Neural cell (in vitro differentiated cells): ENCODE results near the gene PARD3B. TPM values are rescaled to one million over a fixed set of nuclear protein-coding genes. Genes with fewer than 3 reads are reported as not detected.

Source experiments
- H2AFZ ChIP-seq: fragments of 200-600, 300-800 bp; sonication (generic), shearing (Covaris generic); 2 replicates; pipeline ENCODE4 v1.6.0; 2014; ENCODE audit warnings: low read depth, mild to moderate bottlenecking, antibody characterized with exemption, low read length, moderate library complexity
- H3F3A ChIP-seq: fragments of 200-600 bp; shearing (Covaris generic); 2 replicates; pipeline ENCODE4 v1.6.1; 2016; ENCODE audit warnings: mild to moderate bottlenecking, moderate library complexity, mixed read lengths, antibody characterized with exemption, low read length; ENCODE audit not compliant: insufficient read depth, poor library complexity, severe bottlenecking
- H3K27ac ChIP-seq: fragments of 200-600, 300-800 bp; sonication (generic), shearing (Covaris generic); 2 replicates; pipeline ENCODE4 v1.5.1; 2014; ENCODE audit warnings: mild to moderate bottlenecking, low read length, moderate library complexity
- H3K27me3 ChIP-seq: fragments of 300-800, 200-600 bp; sonication (generic), shearing (Covaris generic); 2 replicates; pipeline ENCODE4 v1.6.0; 2014; ENCODE audit warnings: mild to moderate bottlenecking, low read depth, low read length, moderate library complexity; ENCODE audit not compliant: insufficient read depth
- H3K36me3 ChIP-seq: fragments of 300-800, 200-600 bp; sonication (generic), shearing (Covaris generic); 2 replicates; pipeline ENCODE4 v1.5.1; 2014; ENCODE audit warnings: mild to moderate bottlenecking, antibody characterized with exemption, low read length, moderate library complexity; ENCODE audit not compliant: insufficient read depth
- H3K4me2 ChIP-seq: fragments of 300-800, 200-600 bp; sonication (generic), shearing (Covaris generic); 2 replicates; pipeline ENCODE4 v1.6.0; 2014; ENCODE audit warnings: mild to moderate bottlenecking, low read length
- H3K4me3 ChIP-seq: fragments of 300-800, 200-600 bp; sonication (generic), shearing (Covaris generic); 2 replicates; pipeline ENCODE4 v1.5.1; 2014; ENCODE audit warnings: mild to moderate bottlenecking, low read length, moderate library complexity
- H3K79me2 ChIP-seq: fragments of 200-600 bp; shearing (Covaris generic); replicated peaks from 2 replicates; pipeline ENCODE4 v1.6.0; 2014; ENCODE audit warnings: mild to moderate bottlenecking, low read length, moderate library complexity; ENCODE audit not compliant: insufficient read depth
- H3K9ac ChIP-seq: fragments of 300-800, 200-600 bp; sonication (generic), shearing (Covaris generic); 2 replicates; pipeline ENCODE4 v1.6.1; 2016; ENCODE audit warnings: mild to moderate bottlenecking, low read length, mixed read lengths
- H3K9me2 ChIP-seq: fragments of 200-600 bp; shearing (Covaris generic); 2 replicates; pipeline ENCODE4 v1.6.1; 2016; ENCODE audit warnings: mild to moderate bottlenecking, low read length, mixed read lengths; ENCODE audit not compliant: insufficient read depth
- H3K9me3 ChIP-seq: fragments of 200-600, 300-800 bp; sonication (generic), shearing (Covaris generic); 2 replicates; pipeline ENCODE4 v1.6.1; 2016; ENCODE audit warnings: mild to moderate bottlenecking, mixed run types, low read length, moderate library complexity, mixed read lengths
- H4K20me1 ChIP-seq: fragments of 200-600 bp; shearing (Covaris generic); 2 replicates; pipeline ENCODE4 v1.6.1; 2016; ENCODE audit warnings: mild to moderate bottlenecking, mixed run types; ENCODE audit not compliant: insufficient read depth
- EP300 ChIP-seq: fragments of 450-650 bp; conservative IDR thresholded peaks from 2 replicates; pipeline ENCODE4 v1.6.1; 2014; ENCODE audit warnings: antibody characterized with exemption, mild to moderate bottlenecking, moderate library complexity; ENCODE audit not compliant: poor library complexity, severe bottlenecking
- EZH2 ChIP-seq: fragments of 200-600, 300-800 bp; shearing (Covaris generic), sonication (generic); IDR thresholded peaks from 2 replicates; pipeline ENCODE4 v1.6.1; 2014; ENCODE audit warnings: antibody characterized with exemption, low read length, borderline replicate concordance, mild to moderate bottlenecking; ENCODE audit not compliant: insufficient read depth, poor library complexity, severe bottlenecking
- MXI1 ChIP-seq: fragments of 450-650 bp; conservative IDR thresholded peaks from 2 replicates; pipeline ENCODE4 v1.6.1; 2014; ENCODE audit warnings: antibody characterized with exemption, mild to moderate bottlenecking; ENCODE audit not compliant: poor library complexity, severe bottlenecking
- POLR2AphosphoS5 ChIP-seq: IDR thresholded peaks from 2 replicates; pipeline ENCODE4 v1.6.1; 2012
- RAD21 ChIP-seq: fragments of 450-650 bp; conservative IDR thresholded peaks from 2 replicates; pipeline ENCODE4 v1.6.1; 2014; ENCODE audit warnings: antibody characterized with exemption, mild to moderate bottlenecking, moderate library complexity
- SMC3 ChIP-seq: fragments of 450-650 bp; conservative IDR thresholded peaks from 2 replicates; pipeline ENCODE4 v1.6.1; 2014; ENCODE audit warnings: antibody characterized with exemption, mild to moderate bottlenecking, moderate library complexity; ENCODE audit not compliant: poor library complexity
- TAF1 ChIP-seq: IDR thresholded peaks from 2 replicates; pipeline ENCODE4 v1.6.1; 2012; ENCODE audit warnings: low read depth
- polyA plus RNA-seq: library from polyadenylated mRNA; depleted of rRNA; stranded (reverse); fragments of >200 nt; gene quantifications from 2 replicates; pipeline ENCODE4 v1.2.3, GENCODE V29; 2014
- TF ChIP-seq, protein P1 (sequence below): IDR thresholded peaks from 2 replicates; pipeline ENCODE4 v1.6.1; 2012; ENCODE audit warnings: borderline replicate concordance
- TF ChIP-seq, protein P2 (sequence below): fragments of 450-650 bp; IDR thresholded peaks from 2 replicates; pipeline ENCODE4 v1.5.1; 2014; ENCODE audit warnings: antibody characterized with exemption, mild to moderate bottlenecking, moderate library complexity; ENCODE audit not compliant: poor library complexity, severe bottlenecking

Gene PARD3B
- polyA plus RNA-seq, 1 donor from 2014 or later = 0.54 TPM

DNA sequence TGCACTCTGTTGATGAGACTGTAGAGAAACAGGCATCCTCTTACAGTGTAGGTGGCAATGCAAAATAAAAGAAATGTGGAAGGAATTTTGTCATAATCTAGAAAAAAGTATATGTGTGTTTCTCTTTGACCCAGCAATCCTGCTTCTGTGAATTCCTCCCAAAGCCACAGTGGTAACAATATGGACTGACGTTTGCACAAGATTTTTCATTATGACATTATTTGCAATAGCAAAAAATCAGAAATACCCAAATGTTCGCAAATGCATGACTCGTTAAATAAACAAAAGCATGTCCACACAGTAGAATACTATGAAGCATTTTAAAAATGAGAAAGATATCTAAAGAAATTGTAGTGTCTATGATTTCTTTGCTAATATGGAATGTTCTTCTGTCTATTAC, 881.8 kb downstream of the PARD3B start:
- Histone ChIP-seq H3F3A (no peaks in the 10 kb centered on the region), H3K9me3 (no peaks in the 10 kb centered on the region), H3K9me2 (no peaks in the 10 kb centered on the region), H3K4me3 (no peak overlapping the region), H2AFZ (no peak overlapping the region), H3K79me2 (no peaks in the 10 kb centered on the region), H3K27me3 (no peaks in the 10 kb centered on the region), H3K4me2 (no peak overlapping the region), H4K20me1 (no peaks in the 10 kb centered on the region), H3K27ac (no peak overlapping the region), H3K9ac (no peak overlapping the region), H3K36me3 (no peaks in the 10 kb centered on the region)
- TF ChIP-seq, protein P1, sequence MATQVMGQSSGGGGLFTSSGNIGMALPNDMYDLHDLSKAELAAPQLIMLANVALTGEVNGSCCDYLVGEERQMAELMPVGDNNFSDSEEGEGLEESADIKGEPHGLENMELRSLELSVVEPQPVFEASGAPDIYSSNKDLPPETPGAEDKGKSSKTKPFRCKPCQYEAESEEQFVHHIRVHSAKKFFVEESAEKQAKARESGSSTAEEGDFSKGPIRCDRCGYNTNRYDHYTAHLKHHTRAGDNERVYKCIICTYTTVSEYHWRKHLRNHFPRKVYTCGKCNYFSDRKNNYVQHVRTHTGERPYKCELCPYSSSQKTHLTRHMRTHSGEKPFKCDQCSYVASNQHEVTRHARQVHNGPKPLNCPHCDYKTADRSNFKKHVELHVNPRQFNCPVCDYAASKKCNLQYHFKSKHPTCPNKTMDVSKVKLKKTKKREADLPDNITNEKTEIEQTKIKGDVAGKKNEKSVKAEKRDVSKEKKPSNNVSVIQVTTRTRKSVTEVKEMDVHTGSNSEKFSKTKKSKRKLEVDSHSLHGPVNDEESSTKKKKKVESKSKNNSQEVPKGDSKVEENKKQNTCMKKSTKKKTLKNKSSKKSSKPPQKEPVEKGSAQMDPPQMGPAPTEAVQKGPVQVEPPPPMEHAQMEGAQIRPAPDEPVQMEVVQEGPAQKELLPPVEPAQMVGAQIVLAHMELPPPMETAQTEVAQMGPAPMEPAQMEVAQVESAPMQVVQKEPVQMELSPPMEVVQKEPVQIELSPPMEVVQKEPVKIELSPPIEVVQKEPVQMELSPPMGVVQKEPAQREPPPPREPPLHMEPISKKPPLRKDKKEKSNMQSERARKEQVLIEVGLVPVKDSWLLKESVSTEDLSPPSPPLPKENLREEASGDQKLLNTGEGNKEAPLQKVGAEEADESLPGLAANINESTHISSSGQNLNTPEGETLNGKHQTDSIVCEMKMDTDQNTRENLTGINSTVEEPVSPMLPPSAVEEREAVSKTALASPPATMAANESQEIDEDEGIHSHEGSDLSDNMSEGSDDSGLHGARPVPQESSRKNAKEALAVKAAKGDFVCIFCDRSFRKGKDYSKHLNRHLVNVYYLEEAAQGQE = no peak
- TF ChIP-seq SMC3 (no peak), POLR2AphosphoS5 (no peak), EP300 (no peak), EZH2 (no peak), TAF1 (no peak), RAD21 (no peak), MXI1 (no peak)
- TF ChIP-seq, protein P2, sequence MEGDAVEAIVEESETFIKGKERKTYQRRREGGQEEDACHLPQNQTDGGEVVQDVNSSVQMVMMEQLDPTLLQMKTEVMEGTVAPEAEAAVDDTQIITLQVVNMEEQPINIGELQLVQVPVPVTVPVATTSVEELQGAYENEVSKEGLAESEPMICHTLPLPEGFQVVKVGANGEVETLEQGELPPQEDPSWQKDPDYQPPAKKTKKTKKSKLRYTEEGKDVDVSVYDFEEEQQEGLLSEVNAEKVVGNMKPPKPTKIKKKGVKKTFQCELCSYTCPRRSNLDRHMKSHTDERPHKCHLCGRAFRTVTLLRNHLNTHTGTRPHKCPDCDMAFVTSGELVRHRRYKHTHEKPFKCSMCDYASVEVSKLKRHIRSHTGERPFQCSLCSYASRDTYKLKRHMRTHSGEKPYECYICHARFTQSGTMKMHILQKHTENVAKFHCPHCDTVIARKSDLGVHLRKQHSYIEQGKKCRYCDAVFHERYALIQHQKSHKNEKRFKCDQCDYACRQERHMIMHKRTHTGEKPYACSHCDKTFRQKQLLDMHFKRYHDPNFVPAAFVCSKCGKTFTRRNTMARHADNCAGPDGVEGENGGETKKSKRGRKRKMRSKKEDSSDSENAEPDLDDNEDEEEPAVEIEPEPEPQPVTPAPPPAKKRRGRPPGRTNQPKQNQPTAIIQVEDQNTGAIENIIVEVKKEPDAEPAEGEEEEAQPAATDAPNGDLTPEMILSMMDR = no peak

DNA sequence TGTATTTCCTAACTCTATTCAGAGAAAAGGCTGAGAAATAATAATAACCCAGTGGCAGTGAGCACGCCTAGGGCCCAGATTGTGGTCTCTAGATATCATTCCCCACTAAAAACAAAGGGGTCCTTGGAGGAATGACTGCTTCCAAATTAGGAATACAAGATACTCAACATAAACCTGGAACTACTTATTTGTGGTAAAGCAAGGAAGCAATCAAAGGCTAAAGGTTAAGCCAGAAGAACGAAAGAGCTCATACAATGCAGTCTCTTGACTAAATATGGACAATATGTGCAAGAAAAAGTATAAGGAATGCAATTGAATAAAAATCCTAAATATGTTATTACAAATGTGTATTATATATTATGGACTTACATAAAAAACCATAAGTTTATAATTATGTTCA, 883.5 kb downstream of the PARD3B start:
- no peak overlapping the region for H3K27ac ChIP-seq
- no peaks in the 10 kb centered on the region for H3K27me3 ChIP-seq
- H4K20me1 ChIP-seq = no peaks in the 10 kb centered on the region
- no peaks in the 10 kb centered on the region for H3K9me2 ChIP-seq
- no peak overlapping the region for H3K9ac ChIP-seq
- H3K79me2 ChIP-seq = no peaks in the 10 kb centered on the region
- H3F3A ChIP-seq = no peaks in the 10 kb centered on the region
- H3K4me3 ChIP-seq = no peak overlapping the region
- TF ChIP-seq, protein P2 = no peak
- no peak for TF ChIP-seq EZH2
- H3K9me3 ChIP-seq = no peaks in the 10 kb centered on the region
- H3K4me2 ChIP-seq = no peak overlapping the region
- H2AFZ ChIP-seq = no peak overlapping the region
- H3K36me3 ChIP-seq = no peaks in the 10 kb centered on the region
